GM19351 (cell line): ENCODE data around the gene HLA-DQB2.
"Not testable (repeated sequence)": the region's sequence is repeated elsewhere in the genome, so short reads cannot be mapped to it uniquely, and the experiment has no call there.

Experiments used
- ATAC-seq: cut with Tn5 transposase; IDR thresholded peaks from one replicate; pipeline ENCODE4 v1.9.1; 2021; ENCODE audit warnings: mild to moderate bottlenecking, moderate library complexity; ENCODE audit not compliant: unreplicated experiment

HLA-DQB2 gene

DNA sequence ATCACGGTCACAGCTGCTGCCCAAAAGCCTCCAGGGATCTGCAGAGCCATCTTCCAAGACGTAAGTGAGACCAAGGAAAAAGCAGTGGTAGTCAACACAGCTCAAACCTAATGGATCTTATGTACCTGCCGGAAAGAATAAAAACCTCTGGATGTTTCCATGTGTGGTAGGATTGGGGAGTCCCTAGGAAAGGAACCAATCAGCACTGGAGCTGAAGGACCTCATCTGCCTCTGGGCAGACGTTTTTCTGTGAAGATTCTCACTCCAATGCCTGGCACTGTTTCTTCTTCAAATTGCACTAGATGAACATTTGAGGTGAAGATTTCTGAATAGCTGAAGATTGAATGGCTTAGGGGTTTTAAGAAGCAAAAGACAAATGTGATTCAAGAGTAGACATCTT lies at the start of gene HLA-DQB2:
Gene HLA-DQB2, minus strand, starts transcription at position 112 of the 400 bp plus-strand sequence. Its CDS starts 62 bp downstream, at position 50.
- ATAC-seq: no peak

DNA sequence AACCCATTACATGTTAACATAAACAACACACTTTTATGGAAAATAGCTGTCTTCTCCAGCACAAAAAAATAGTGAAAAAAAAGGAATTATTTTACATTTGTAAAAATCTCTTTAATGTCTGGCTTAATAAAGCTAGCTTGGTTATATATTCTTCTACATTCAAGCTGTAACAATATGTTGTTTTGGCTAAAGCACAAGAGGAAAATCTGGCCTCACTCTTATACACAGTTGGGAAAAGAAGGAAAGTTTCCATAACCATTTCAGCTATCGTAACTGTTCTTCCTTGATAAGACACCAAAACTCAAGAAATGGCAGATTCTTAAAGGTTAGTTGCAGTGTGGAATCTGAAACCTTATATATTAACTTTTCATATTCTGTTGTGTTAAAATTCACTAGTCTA lies 45.8 kb upstream of the HLA-DQB2 start:
- no peak for ATAC-seq

DNA sequence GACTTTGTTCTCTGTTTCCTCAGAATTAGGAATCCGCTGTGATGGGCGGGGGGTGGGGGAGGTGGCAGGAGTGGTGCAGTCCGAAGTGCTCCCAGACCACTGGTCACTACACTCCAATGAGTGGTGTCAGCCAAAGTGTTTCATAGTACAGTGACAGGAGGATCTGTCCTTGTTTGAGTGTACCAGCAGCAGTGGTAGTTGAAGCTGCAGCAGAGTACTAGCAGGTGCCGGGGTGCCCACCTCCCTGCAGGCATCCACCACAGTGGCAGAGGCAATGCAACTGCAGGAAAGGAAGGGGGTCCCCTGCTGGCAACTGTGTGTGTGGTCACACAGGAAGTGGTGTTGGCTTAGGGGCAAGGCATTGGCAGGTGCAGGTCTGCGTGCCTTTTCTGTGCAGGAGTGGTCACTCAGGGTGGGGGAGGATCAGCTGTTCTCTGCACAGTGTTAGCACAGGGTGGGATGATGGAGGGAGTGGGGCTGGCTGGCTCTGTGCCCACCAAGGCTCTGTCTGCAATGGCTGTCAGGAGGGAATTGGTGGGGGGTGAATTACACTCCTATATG lies 43.8 kb upstream of the HLA-DQB2 start:
- ATAC-seq: no peak

DNA sequence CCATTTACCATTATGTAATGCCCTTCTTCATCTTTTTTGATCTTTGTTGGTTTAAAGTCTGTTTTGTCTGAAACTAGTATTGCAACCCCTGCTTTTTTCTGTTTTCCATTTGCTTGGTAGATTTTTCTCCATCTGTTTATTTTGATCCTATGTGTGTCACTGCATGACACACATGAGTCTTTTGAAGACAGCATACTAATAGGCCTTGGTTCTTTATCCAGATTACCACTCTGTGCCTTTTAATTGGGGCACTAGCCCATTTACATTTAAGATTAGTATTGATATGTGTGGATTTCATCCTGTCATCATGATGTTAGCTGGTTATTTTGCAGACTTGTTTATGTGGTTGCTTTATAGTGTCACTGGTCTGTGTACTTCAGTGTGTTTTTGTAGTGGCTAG lies 42.1 kb upstream of the HLA-DQB2 start:
- ATAC-seq: not testable (repeated sequence)

DNA sequence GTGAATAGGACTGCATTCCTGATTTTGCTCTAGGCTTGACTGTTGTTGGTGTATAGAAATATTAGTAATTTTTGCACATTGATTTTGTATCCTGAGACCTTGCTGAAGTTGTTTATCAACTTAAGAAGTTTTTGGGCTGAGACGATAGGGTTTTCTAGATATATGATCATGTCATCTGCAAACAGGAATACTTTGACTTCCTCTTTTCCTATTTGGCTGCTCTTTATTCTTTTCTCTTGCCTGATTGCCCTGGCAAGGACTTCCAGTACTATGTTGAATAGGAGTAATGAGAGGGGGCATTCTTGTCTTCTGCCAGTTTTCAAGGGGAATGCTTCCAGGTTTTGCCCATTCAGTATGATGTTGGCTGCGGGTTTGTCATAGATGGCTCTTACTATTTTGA lies 40.1 kb upstream of the HLA-DQB2 start:
- no peak for ATAC-seq

DNA sequence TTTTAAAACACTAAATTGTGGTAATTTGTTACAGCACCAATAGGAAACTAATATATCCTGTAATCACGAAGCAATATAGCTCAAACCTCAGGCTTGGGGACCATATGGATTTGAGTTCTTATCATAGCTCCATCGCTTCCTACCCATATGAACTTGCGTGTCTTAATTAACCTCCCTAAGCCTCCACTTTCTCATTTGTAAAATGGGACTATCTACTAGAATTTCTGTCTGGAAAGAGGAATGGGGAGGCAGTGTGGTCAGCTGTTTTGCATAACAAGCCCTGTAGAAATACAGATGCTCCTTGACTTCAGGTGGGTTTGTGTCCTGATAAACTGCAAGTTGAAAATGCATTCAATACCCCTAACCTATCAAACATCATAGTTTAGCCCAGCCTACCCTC lies 36.4 kb upstream of the HLA-DQB2 start:
- ATAC-seq: no peak

DNA sequence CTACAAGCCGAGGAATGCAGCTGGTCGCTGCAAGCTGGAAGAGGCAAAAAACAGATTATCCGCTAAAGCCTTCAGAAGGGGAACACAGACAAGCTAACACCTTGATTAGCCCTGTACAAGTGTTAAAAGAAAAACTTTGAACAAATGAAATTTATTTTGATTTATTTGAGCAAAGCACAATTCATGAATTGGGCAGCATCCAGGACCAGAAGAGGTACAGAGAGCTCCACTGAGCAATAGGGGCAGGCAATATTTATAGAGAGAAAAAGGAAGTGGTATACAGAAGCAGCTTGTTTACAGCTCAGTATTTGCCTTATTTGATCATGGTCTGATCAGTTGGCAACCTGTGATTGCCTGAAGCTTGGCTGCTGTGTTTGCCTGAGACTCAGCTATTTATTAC lies 35.8 kb upstream of the HLA-DQB2 start:
- no peak for ATAC-seq

DNA sequence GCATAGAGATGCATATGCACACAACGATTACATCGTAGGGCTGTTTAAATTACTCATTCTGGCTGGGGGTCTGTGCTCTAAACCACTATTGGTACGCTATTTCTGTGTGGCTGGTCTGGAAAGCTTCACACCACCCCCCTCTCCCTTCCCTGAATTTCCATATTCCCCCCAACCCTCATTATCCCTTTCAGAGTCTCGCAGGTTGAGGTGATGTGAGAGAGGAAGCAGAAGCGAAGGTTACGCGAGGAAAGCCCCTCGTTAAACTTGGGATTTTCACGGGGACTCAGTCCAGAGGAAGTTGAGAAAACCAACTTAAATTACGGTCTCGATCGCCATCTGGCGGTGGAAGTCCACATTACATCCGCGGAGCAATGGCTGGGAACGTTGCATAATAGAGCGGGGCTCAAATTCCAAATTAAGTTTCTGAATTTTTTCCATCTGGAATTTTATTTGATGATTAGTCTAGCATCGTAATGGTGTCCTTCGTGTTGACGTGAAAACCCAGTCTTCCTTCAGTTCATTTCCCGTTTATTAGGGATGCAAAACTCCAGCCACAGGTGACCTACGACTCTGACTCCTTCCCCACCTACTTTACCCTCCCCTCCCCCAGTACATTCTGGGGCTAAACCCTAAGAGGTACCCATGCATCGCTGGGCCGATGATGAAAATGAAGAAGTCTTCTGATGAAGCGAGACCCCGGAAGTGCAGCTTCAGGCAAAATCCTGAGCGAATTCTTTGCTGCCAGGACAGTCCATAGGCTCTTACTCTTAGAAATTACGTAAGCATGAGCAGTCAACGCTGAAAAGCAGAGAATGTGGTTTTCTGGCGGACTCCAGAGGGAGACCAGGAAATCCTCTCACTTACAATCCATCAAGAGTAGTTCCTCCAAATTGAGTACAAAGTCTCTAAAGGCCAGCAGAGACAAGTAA lies 33.8 kb upstream of the HLA-DQB2 start:
- ATAC-seq: no peak

DNA sequence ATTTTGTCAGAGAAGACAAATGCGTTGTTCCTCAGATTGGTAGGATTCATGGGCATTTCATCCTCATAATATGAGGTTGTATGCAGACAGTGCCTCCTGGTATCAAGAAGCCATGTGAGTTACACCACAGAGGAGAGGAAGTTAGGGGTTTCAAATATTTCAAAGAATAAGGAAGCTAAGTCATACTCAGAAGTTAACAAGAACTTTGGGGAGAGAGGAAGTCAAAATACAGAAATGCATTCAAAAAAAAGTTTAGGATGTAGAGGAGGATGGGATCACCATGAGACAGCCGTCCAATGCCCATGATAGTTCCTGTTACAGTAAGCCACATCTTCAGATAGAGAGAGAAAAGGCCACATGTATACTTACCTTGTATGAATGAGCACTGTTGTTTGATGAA lies 31.2 kb upstream of the HLA-DQB2 start:
- ATAC-seq: no peak

DNA sequence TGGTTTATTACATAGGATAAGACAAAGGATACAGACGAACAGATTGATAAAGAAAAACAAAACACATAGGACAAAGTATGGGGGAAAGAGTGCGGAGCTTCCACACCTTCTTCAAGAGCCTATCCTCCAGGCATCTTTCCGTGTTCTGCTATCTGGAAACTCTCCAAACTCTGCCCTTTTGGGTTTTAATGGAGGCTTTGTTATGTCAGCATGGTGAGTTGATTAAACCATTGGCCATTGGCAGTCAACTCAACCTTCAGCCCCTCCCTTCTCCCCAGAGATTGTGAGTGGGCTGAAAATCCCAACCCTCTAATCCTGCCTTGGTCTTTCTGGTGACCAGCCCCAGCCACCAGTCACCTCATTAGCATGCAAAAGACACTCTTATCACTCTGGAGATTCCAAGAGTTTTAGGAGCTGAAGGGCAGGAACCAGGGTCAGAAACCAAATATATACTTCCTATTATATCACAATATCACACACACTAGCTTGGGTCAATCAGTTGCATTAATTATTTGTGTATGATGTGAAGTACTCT lies 29.6 kb upstream of the HLA-DQB2 start:
- ATAC-seq: no peak

DNA sequence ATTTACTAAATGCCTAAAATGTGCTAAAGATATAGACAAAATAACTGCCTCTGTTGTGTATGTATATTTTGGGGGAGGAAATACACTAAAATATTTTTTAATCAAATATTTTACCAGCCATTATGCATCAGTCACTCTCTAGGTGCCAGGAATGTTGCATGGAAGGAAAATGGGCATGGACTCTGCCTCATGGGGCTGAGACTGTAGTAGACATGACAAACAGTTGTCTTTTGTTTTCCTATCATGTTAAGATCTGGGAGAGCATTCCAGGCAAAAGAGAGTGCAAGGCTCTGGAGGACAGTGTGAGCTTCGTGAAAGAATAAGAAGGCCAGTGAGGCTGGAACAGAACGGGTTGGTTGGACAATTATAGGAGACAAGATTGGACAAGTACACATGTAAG lies 27.0 kb upstream of the HLA-DQB2 start:
- no peak for ATAC-seq

DNA sequence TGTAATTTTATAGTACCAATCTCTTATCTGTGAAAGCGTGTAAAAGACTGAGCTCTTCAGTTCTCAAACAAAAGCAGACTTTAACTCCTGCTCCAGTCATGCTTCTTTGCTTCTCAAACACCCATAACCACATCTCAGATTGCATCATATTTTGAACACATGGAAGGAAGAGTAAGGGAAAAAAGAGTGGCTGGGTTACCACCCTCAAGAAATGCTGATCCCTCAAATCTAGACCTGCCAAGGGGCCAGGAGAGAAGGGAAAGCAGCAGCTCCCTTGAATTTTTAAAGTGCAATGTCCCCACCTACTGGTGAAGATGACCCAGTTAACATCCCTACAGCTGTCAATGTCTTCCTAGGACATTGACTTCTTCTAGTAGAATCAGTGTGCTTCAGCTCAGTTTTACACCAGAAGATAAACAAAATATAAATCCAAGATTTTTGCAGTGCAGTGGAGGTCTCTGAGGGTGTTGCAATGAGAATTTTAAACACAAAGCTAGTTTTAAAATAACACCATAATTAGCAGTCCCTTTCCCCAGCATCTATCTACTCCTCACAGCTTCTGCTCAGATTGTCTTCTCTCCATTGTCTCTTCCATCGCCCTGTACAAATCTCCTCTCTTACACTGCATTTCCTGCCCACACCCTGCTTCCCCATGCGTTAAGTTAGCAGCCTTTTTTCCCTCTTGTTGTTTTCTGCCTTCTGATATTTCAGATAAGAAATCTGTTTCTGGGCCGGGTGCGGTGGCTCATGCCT lies 22.6 kb upstream of the HLA-DQB2 start:
- no peak for ATAC-seq

DNA sequence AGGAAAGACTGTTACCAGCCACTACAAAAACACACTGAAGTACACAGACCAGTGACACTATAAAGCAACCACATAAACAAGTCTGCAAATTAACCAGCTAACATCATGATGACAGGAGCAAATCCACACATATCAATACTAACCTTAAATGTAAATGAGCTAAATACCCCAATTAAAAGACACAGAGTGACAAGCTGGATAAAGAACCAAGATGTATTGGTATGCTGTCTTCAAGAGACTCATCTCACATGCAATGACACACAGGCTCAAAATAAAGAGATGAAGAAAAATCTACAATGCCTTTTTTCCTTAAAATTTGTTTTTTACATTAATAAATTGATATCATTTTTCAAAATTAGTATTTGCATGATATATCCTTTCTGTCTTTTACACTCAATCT lies 19.6 kb upstream of the HLA-DQB2 start:
- ATAC-seq: not testable (repeated sequence)

DNA sequence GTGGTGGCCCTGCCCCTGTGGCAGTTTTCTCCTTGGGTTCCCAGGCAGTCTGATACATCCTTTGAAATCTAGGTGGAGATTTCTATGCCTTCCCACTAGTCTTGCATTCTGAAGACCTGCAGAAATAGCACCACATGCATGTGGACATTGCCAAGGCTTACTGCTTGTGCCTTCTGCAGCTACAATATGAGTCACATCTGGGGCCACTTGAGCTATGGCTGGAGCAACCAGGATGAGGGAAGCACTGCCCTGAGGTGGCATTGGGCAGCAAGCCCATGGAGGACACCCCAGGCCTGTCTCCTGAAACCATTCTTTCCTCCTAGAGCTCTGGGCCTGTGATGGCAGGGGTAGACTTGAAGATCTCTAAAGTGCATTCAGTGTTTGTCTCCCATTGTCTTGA lies 15.7 kb upstream of the HLA-DQB2 start:
- ATAC-seq: no peak

DNA sequence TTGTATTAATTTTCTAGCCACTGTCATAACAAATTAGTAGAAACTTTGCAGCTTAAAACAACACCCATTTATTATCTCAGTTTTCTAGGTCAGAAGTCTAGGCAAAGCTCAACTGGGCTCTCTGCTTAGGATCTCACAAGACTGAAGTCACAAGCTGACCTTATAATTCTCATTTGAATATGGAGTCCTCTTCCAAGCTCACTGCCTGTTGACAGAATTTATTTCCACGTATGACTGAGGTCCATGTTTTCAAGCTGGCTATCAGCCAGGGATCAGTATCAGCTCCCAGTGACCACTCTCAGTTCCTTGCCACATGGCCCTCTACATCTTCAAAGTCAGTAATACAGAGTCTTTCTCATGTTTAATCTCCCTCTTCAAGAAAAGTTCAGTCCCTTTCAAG lies 11.7 kb upstream of the HLA-DQB2 start:
- ATAC-seq: no peak

DNA sequence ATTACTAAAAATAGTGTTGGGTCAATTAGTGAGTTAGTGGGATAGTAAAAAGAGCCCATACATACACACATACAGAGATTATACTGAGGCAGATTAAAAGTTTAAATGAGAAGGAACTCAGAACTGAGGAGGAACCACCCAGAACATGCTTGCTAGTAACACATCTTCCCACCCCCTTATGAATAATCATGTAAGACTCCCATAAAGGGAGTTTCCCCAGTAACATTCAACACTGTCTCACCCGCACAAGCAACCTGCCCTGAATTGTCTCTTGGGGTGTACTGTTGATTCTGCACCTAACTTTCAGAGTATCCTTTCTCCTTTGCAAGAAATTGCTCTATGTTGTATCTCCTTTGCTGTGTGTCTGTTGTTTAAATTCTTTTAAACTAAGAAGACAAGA lies 11.1 kb upstream of the HLA-DQB2 start:
- no peak for ATAC-seq

DNA sequence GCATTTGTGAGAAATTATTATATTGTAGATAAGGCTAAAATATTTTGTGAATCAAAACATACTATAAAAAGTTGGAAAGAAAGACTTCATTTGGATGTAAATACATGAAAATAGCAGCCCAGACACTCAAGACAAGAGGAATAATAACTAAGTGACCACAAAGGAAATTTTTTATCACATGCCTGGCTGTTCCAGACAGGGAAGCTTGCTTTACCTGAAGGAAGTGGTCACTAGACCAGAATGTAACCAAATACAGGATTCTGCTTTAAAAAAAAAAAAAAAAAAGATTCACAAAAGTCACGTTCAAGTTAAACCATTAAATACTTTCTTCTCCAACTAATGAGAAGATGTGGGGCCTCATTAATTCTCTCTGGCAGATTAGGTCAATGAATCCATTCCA lies 9.3 kb upstream of the HLA-DQB2 start:
- no peak for ATAC-seq

DNA sequence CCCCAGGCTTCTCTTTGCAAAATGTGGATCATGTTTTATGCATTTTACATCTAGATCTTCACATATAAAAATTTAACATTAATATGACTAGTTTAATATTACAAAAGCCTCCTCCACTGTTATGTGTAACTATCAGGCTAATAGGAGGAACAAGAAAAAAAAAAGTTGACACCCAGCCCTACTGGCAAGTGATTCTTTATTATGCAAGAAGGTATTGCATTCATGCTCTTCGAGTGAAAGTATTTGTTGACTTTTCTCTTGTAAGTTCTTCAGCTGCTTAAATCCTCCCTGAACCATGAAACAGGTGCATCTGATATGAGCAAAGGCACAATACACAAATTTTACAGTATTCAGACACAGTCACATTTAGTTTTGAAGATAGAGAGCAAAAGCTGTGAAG lies 716 bp upstream of the HLA-DQB2 start:
- no peak for ATAC-seq

DNA sequence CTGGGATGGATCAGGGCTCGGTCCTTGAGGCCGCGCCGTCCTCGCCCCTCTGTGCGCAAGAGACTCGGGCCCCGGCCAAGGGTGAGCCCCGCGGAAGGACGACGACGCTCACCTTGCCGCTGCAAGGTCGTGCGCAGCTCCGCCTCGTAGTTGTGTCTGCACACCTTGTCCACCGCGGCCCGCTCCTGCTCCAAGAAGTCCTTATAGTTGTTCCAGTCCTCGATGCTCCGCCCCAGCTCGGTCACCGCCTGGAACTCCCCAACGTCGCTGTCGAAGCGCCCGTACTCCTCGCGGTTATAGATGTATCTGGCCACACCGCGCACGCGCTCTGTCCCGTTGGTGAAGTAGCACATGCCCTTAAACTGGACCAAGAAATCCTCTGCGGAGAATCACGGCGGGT lies 1.8 kb downstream of the HLA-DQB2 start:
- ATAC-seq: no peak

DNA sequence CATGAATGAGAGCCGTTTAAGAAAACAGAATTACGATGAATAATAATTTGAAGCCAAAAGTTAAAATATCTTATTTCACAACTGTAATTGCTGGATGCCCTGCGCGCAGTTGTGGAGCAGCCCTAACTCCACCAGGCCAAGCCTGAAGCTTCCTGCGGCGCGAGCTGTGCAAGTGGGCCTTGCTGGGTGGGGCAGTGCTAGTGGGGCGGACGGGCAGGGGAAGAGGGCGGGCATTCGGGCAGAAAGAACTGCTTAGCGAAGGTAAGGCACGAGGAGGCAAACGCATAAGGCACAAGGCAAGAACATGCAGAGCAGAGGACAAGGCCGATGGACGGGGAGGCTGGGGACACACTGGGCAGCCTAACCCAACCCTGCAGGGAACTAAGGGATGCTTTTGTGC lies 2.3 kb downstream of the HLA-DQB2 start:
- no peak for ATAC-seq

DNA sequence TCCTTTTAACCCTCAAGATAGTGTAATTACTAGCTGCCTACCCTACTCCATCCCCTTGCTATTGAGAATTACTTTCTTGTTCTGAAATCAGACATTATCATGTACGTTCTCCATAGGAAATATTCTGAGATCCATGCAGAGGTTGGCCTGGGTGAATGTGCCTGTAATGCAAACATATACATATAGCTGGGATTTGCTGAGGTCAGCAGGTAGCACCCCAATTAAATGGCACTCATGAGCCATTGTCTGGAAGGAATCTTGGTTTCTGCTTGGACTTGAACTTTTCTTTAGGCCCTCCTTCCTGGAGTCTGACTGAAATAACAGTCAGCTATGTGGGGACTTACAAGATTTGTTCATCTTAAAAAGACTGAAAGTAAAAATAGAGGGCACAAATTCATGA lies 3.7 kb downstream of the HLA-DQB2 start:
- no peak for ATAC-seq

DNA sequence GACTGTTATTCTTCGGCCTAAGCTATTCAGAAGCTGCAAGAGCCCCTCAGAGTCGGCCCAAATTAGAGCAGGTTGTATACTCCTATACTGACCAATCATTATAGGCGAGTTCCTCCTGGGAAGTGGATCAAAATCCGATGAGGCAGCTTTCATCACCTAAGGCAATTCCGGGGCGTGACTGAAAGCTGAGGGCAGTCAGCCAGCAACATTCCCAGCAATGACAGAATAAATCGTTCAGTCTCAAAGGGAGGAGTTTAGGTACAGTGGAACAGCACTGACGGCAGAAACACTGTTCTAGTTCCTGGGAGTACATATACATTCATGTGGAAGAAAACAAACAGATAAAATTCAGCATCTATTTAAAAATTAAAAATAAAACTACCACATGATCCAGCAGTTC lies 10.8 kb downstream of the HLA-DQB2 start:
- no peak for ATAC-seq
